ENCODE results near the gene ARFIP1.

The ARFIP1 gene

GRCh38 chr4:152900395-152900794 lies 120.6 kb downstream of the ARFIP1 start:
- DNase-seq, result no peak

- DNase-seq, result no peak
Observed at GRCh38 chr4:152901205-152901604, 121.5 kb downstream of the ARFIP1 start.

- DNase-seq, result no peak
Observed at GRCh38 chr4:152903658-152904057, 123.9 kb downstream of the ARFIP1 start.

- DNase-seq, result no peak
Observed at GRCh38 chr4:152909901-152910300, 130.1 kb downstream of the ARFIP1 start.

- DNase-seq, result no peak
Observed at GRCh38 chr4:152910521-152910920, 130.8 kb downstream of the ARFIP1 start.

- no peak for DNase-seq
Observed at GRCh38 chr4:152917543-152918395, 138.0 kb downstream of the ARFIP1 start.

GRCh38 chr4:152919826-152920225 lies 140.1 kb downstream of the ARFIP1 start:
- no peak for DNase-seq

- no peak for DNase-seq
Observed at GRCh38 chr4:152920768-152921167, 141.0 kb downstream of the ARFIP1 start.

DNA sequence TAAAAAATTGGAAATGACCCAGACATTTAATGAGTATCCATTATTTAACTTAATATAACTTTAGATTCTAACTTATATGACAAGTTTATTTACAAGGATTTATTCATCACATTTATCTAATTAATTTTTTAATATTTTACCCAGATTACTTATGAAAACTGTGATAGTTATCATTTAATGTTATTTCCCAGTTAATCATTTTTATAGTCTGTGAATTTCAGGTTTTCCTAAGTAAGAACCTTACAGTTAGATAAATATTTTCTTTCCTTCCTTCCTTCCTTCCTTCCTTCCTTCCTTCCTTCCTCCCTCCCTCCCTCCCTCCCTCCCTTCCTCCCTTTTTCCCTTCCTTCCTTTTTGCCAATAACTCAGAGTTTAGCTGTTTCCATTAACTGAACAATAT lies 141.5 kb downstream of the ARFIP1 start:
- DNase-seq, result no peak

DNA sequence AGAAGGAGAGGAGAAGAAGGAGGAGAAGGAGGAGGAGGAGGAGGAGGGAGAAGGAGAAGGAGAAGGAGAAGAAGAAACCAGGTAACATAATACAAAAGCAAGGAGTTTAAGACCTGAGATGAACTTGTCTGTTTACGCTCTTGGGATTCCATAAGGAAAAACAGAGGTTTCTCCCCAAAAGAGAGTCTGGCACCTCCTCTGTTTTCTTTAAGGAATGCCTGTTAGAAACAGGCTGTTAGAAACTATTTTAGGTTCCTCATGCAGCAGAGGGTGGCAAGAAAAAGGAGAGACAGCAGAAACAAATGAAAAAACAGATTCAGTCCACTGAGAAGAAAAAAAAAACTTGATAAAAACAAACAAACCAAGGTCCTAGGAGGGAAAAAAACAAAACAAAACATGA lies 146.1 kb downstream of the ARFIP1 start:
- no peak for DNase-seq

GRCh38 chr4:152926959-152927358 lies 147.2 kb downstream of the ARFIP1 start:
- no peak for DNase-seq

DNA sequence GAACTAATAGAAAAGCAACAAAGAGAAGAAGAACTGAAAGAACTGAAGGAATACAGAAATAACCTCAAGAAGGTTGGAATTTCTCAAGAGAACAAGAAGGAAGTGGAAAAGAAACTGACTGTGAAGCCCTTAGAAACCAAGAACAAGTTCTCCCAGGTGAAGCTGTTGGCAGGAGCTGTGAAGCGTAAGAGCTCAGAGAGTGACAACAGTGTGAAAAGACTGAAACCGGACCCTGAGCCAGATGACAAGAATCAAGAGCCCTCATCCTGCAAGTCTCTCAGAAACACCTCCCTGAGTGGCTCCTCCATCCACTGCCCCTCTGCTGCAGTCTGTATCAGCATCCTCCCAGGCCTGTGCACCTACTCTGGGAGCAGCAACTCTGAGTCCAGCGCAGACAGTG lies 148.0 kb downstream of the ARFIP1 start:
- DNase-seq, result no peak

- no peak for DNase-seq
Observed at GRCh38 chr4:152928286-152928685, 148.5 kb downstream of the ARFIP1 start.

DNA sequence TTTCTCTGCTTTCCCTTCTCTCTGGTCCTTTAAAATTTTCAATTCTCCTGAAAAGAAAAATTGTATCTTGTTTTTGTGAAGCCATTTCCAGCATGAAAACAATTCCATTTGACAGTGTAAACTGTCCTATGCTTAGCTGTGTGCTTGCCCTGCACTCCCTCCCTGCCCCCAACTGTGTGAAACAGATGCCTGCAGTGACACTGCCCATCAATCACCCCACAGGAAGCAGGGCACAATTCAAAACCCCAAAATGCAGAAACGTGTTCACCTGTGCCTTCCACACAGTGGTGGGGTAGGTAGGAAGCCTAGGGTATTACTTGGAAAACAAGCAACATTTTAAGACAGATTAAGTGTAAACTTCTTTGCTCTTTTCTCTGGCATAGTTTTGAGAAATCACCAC lies 150.1 kb downstream of the ARFIP1 start:
- DNase-seq, result no peak

GRCh38 chr4:152935143-152935542 lies 155.4 kb downstream of the ARFIP1 start:
- no peak for DNase-seq

- no peak for DNase-seq
Observed at GRCh38 chr4:152935631-152936445, 156.1 kb downstream of the ARFIP1 start, which contains the start of gene FHDC1. FHDC1 (plus strand) TSS chr4:152936323; CDS start chr4:152943058, 6,735 bp downstream.

- no peak for DNase-seq
Observed at GRCh38 chr4:152936446-152937335, 156.9 kb downstream of the ARFIP1 start.

- DNase-seq, result no peak
Observed at GRCh38 chr4:152937336-152938236, 157.8 kb downstream of the ARFIP1 start.

- DNase-seq, result no peak
Observed at GRCh38 chr4:152938237-152938947, 158.6 kb downstream of the ARFIP1 start.

- DNase-seq, result no peak
Observed at GRCh38 chr4:152939621-152940020, 159.9 kb downstream of the ARFIP1 start.

DNA sequence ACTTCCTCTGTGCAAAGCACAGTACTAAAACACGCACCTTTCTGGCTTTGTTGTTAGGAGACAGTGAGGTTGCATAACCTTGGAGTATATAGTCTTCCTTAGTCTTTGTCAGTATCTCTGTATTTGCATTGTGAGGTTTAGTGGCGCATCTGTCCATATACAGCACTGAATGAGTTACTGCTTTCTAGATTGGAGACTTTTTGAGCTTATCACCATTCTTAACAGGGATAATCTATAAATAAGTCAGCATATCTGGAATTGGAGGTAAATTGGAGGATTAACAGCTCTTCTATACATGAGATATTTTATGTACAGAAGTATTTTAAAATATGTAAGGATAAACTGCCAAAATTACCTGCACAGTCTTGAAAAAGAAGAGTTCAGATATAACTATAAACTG lies 160.7 kb downstream of the ARFIP1 start:
- DNase-seq, result no peak
